HG02981 (cell line): ENCODE results near the gene UPF2.

Source experiments
- ATAC-seq: cut with Tn5 transposase; IDR thresholded peaks from one replicate; pipeline ENCODE4 v1.9.1; 2021; ENCODE audit warnings: mild to moderate bottlenecking, moderate library complexity; ENCODE audit not compliant: unreplicated experiment

Gene UPF2

DNA sequence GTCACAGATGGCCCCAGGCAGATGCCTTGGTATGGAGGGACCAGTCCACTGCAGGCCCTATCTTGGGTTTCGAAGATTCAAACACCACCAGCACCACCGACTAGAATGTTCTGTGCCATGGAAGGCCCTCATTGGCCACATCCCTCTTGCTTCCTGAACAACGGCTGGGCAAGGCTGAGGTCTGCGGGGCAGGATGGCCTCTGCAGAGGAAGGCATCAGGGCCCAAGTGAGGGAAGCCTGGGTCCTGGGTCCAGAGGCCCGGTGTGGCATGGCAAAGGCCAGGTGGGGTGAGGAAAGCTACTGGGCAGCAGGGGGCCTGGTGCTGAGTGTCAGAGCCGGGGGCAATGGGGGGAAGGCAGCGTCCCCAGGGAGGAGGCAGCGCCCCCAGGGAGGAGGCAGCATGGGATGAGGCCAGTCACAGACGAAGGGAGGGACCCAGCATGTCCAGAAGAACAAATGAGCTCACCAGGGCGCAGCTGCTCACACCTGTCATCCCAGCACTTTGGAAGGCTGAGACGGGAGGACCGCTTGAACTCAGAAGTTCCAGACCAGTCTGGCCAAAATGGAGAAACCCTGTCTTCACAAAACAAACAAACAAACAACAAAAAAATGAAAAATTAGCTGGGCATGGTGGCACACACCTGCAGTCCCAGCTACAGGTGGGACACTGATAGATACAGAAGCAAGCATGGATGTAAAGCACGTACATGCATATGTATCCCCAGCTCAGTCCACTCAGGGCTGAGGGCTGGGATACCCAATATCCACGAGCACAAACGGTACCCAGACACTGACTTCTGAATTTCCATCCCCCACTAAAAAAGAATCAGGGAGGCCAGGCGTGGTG, 155.0 kb downstream of the UPF2 start:
- no peak for ATAC-seq

DNA sequence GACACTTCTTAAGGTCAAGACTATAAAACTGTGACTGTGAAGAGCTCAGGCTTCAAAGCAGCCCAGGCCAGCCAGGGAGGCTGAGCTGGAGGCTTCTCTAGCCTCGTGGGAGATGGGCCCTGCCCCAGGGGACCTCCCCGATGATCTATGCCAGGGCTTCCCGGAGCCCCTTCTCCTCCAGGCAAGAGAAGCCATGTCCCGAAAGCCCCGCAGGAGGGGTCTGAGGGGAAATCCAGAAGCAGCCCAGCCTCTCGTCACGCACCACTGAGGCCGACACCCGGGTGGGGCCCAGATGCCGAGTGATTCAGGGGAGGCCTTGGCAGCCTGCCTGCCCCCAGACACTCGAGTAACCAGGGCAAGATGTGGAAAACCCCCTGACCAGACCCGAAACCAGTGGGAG, 155.8 kb downstream of the UPF2 start:
- peak; percentile 68 for ATAC-seq

DNA sequence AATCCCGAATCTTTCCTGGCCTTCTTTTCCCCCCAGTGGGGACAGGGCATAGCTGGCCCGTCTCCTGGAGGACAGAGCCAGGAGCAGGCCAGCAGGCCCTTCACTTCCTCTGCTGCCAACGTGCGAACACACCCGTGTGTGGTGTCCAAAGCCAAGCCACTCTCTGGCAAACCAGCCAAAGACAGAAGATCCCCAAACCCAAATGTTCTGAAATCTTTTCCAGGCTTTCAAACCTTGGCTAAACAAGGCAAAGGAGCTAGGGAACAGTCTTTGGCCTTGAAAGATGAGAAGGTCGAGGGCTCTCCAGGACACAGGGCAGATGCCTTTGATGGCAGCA, 156.5 kb downstream of the UPF2 start:
- ATAC-seq, result no peak

DNA sequence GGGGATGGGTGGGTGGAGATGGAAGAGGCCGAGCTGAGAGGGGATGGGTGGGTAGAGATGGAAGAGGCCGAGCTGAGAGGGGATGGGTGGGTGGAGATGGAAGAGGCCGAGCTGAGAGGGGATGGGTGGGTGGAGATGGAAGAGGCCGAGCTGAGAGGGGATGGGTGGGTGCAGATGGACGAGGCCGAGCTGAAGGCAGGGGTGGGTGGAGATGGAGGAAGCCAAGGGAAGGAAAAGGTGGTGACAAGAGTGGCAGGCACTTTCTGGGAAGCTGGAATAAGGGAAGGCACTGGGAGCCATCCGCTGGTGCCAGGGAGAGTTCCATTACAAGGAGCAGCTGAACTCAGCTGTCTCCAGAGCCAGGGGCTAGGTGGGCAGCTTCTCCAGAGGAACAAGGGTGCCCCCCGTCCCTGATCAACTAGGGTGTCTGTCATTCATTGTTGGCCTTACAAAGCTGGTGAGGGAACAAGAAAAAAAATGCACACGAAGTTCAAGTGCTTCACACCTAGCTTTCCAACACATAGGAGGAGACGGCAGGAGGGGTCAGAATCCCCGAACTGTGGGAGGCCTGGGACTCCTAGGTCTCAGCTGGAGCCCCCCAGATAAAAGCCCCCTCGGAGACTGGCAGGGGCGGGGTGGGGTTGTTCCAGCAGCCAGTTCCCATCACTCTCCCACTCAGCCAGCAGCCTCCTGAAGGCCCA, 157.0 kb downstream of the UPF2 start:
- ATAC-seq, result no peak

DNA sequence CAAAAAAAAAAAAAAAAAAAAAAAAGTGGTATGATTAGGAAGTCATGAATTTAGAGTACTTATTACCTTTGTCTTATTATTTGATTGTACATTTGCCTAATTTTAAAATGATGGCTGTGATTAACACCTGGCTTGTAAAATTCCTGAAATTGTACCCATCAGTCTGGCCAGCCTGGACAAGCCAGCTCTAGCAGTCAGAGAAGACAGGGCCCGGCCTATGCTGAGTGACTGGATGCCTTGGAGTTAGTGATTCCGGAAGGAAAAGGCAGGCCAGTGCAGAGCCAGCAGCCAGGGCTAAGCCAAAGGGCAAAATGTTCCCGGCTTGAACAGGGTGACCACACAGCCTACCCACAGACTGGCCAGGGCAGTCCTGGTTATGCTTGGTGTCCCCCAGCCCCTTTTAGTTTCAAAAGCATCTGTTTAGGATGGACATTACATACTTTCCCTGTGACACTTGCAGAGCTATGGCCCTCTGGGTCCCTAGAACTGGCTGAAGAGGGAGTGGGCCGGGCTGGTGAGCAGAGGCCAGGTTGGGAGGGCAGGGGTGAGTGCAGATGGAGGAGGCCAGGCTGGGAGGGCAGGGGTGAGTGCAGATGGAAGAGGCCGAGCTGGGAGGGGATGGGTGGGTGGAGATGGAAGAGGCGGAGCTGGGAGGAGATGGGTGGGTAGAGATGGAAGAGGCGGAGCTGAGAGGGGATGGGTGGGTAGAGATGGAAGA, 157.7 kb downstream of the UPF2 start:
- no peak for ATAC-seq

DNA sequence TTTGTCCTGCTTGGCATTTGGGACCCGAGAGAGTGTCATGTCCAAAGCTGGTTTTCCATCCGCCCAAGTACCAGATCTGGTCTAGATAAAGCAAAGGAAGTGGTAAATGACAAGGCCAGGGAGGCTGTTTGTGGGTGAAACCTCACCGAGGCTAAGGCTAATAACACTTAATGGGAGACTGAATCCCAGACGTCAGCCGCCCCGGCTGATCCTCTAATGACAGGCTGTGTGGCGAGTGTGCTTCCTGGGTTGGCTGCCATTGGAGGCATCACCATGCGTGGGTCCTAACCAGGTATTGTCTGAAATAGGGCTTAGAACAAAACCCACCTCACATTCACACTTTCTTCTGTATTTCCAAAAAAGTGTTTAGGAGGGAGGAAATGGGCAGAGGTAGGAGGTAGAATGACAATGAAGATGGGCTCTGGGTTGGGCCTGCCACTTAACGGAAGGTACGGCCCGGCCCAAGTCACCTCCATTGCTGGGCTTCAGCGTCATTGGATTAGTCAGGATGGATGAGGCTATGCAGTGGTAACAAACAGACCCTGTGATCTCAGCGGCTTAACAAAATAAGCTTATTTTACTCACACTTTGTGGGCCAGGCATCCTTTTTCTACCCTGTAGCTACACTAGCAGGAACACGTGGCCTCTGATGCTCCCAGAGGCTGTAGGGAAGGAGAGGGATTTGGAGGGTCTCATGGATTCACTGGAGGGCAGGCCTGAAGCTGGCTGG, 159.8 kb downstream of the UPF2 start:
- no peak for ATAC-seq

DNA sequence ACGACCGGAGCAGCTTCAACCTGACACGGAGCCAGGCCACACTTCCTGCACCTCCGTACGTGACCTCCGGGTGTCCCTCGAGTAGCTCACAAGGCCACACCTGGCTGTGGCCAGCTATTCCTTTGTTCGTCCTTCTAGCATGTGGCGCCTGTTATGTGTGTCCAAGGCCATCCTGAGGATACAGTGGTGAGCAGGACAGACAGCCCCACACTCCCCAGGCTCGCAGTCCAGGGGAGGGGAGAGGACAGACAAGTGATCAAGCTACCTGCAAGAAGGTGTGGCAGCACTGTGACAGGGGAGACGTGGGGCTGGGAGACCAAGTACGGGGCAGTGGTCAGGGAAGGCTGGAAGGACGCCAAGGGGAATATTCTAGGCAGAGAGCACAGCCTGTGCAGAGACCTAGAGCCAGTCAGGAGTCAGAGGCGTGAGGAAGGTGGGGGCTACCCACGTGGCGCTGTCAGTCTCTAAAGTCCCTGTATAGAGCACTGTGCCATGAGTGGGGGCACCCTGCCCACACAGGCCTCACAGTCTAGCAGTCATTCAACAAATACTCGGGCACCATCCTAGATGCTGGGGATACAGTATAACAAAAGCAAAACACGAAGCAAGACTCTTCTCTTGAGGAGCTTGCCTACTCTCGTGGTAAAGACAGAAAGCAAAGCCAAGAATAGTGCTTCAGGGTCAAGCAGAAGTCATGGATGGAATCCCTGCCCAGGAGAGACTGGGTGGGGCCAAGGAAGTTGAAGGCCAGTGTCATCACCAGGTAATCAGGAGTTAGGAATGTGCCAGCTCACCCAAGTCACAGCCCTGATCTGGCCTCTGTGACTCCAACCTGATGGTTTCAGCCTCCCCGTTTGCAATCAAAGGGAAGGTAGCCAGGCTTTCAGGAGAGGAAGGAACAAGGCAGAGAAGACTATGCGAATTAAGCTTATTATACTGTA, 160.9 kb downstream of the UPF2 start:
- no peak for ATAC-seq

DNA sequence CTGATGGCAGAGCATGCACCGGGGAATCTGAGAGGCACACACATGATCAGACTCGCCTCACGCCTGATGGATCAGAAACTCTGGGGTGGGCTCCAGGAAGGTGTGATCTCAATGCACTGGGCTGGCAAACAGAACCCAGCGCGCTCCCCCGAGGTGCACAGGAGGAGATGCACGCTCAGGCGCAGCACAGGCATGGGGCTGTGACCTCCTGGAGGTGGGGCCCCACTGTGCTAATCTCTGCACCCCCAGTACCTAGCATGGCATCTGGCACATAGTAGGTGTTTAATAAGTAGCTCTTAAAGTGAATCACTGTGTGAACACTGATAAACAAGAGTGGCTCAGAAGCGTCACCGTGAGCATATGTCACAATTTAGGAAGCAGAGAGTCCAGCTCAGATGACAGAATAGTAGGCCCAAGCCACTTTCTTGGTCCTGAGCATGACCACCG, 161.6 kb downstream of the UPF2 start:
- no peak for ATAC-seq

DNA sequence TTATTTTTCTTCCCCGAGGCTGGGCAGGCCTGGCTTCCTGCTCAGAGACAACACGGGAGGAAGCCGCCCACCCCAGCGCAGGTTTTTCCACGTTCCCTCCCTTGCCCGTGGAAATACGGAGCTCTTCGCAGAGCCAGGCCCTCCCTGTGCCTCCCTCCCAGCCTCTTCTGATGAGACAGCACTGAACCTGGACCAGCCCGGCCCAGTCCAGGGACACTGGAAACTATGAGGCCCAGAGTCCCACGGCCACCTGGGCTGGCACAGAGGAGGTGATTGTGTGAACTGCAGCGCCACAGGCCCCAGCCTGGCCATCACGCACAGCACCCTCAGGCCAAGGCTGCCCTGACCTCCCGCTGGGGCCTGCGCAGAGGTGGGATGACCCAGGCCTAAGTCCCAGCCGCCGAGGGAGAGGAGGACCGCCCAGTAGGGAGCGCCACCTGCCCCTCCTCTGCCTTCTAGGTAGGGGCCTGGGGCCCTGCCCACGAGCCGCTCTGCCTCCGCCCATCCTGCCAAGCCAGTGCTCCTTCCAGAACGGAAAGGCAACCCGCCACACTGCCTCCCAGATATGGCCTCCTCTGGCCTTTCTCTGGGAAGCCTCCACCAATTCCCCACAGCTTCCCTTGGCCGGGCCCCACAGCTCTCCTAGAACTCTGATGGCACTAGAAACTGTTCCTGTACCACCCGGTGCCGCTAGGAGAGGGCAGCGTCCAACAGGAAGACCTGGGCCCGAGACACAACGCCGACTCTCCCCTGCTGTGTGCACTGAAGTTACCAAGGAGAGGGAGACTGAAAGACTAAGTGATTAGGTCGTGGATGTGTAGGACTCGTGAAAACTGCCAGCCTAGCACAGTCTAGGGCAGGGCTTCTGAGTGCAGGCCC, 162.2 kb downstream of the UPF2 start:
- no peak for ATAC-seq

DNA sequence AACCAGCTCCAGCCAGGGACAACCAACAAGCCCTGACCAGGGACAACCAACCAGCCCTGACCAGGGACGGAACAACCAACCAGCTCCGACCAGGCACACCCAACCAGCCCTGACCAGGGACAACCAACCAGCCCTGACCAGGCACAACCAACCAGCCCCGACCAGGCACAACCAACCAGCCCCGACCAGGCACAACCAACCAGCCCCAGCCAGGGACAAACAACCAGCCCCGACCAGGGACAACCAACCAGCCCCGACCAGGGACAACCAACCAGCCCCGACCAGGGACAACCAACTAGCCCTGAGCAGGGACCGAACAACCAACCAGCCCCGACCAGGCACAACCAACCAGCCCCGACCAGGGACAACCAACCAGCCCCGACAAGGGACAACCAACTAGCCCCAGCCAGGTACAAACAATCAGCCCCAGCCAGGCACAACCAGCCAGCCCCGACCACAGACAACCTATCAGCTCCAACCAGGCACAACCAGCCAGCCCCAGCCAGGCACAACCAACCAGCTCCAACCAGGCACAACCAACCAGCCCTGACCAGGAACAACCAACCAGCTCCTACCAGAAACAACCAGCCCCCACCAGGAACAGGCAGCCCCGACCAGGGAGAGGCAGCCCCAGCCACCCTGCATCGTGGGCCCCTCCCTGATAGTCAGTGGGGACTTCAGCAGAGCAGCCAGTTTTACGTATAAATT, 163.1 kb downstream of the UPF2 start:
- ATAC-seq, result no peak

DNA sequence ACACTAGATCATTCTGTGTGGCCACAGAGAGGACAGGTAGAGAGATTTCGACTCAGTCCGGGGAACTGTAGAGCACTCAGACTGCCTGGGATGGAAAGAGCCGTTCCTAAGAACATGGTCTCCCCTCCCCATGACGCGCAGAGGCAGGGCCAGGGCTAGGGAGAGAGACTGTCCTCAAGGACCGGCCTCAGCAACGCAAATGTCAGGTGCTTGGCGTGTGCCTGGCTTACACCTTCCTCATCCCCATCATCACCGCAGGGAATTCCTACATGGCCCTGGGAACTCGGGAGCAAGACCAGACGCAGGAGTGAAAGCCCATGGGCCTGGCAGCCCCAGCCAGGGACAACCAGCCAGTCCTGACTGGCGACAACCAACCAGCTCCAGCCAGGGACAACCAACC, 163.8 kb downstream of the UPF2 start:
- no peak for ATAC-seq

DNA sequence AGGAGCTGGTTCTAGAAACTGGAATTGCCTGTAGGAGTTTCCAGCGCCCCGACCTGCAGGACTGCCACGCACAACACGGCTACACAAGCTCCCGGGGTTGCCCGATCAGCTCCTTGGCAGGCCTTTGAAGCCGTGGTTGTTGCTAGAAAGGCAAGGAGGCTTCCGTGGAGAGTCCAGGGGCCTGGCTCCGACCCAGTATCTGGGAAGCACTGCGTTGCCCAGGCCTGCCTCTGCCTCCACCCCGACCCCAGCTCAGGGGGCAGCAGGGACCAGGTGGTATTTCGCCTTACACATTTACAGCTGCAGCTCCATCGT, 165.1 kb downstream of the UPF2 start:
- ATAC-seq, result no peak

DNA sequence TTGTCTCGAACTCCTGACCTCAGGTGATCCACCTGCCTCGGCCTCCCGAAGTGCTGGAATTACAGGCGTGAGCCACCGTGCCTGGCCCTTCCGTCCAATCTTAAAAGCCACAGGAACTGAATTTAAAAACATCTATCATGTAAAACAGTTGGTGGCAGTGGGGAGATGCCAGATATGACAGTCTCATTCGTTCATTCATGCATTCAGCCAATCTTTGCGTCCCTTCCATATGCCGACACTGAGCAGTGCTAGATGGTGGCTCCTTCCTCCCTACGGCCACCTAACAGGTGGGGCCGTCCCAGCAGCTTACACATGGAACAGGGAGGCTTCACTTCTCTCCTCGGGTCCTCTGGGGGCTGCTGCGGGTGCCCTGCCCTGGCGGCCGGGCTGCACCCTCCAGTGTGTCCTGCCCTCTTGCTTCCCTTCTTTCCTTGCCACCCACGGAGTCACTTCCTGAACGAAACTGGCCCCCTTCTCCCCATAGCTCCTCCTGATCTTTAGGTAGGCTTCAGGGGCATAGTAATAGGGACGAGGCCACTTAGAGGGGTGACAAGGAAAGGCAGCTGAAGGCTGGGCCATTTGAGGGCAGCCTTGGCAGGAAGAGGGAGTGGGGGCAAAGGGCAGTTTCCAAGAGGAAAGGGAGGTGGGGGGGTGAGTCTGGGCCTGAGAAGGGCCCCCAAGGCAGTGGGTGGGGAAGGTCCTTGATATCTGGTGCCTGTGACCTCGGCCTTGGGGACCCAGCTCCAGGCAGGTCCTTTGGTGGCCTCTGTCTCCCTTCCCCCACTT, 165.6 kb downstream of the UPF2 start:
- ATAC-seq, result no peak

DNA sequence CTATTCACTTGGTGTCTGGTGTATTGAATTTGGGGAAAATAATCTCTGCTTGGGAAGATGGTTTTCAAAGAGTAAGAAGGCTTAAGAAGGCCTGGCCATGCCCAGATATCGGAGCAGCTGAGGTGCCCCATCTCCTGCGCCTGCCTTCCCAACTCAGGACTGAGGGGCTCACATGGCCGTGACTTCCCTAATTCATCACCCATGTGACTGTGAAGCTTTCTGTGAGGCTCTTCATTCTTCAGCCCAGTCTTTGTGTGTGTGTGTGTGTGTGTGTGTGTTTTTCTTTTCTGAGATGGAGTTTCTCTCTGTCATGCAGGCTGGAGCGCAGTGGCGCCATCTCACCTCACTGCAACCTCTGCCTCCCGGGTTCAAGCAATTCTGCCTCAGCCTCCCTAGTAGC, 166.3 kb downstream of the UPF2 start:
- no peak for ATAC-seq

DNA sequence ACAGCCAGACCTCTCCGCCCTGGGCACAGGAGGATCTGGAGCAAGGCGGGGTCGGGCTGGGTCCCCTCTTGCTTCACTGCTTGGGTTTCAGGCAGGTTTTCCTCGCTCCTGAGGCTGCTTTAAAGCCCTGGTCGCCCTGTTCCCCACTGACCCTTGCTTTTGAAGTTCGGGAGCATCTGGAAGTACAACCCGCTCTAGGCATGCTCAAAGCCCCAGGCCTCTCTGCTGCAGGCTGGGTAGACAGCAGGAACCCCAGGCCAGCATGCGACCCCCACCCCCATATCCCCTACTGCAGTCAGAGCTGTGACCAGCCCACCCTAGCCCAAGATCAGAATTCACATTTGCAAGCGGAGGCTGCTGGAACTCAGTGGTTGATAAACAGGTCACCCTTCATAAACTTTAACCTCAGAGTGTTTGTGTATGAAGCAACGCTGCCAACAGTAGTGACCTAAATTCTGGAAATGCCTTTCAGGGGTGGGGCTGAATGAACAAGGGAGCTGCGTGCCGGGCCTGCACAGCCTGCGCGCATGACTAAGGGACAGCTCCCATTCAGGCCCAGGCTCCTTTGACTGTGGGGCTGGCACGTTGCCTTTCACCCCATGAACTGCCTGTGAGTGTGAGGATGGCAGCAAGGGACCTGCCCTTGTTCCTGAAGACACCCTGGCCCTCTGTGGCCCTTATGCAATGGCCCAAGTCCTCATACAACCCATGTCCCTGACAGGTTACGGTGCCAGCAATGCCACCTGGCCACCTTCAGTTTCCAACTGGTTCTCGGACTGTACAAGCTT, 166.9 kb downstream of the UPF2 start:
- ATAC-seq, result no peak

DNA sequence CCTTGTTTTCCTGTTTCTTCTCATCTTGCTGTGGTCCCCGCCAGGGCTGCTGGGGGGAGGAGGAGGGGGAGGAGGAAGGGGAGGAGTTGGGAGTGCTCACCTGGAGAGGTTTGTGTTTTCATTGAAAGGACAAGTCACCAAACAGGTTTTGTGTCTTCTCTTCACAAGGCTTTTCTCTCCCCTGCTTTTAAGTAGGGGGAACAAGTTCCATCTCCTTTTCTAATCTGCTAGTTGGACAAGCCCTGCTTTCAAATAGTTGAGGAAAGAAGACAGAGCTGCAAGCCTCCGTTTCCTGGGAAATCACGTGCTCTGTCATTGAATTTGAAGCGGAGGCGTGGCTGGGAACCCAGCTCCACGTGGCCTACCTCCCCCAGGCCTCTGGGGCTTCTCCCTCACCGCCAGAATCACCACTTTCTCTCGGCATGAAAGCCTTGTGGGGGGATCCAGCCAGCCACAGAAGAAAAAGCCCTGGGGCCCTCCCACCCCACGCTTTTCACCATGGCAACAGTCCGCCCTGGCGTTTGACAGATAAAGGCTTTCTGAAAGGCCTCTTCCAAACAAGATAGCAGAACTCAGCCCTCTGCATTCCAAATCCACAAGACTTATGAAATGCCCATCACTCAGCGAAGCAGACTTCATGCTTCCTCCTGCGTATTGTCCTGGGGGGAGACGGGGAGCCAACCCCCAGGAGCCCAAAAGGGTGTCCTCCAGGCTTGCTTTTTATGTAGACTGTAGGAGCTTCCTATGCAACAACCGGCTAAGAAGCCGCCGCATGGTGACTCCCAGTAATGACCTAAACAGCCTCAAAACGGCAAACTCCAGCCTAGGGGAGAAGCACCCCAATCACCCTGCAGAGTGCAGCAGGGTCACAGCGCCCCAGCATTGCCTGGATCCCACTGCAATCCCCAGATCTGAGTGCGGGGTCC, 167.8 kb downstream of the UPF2 start:
- no peak for ATAC-seq
